Aorta (tissue), 5 donors: ENCODE measurements around the gene SLC2A11. TPM values are rescaled to one million over a fixed set of nuclear protein-coding genes. Genes with fewer than 3 reads are reported as not detected.
"Not testable (repeated sequence)": the region's sequence is repeated elsewhere in the genome, so short reads cannot be mapped to it uniquely, and the experiment has no call there.

Experiments used
- ATAC-seq: fragments of 200-7000 bp; cut with Tn5 transposase; one replicate; pipeline ENCODE4 v1.9.1; 2022; ENCODE audit warnings: moderate library complexity; ENCODE audit not compliant: low FRiP score
- DNase-seq, 2 donors: peaks; one replicate each; pipeline ENCODE4 v3.0.0-alpha.2; 2020
- H3K27ac ChIP-seq, 2 donors: one replicate each; pipeline ENCODE4 v1.5.1; 2013; ENCODE audit warnings: low read length in 2 of 2, mild to moderate bottlenecking in 2 of 2, moderate library complexity in 2 of 2, control low read depth in 1 of 2, inconsistent platforms in 1 of 2, low read depth in 1 of 2
- H3K27me3 ChIP-seq, 2 donors: one replicate each; pipeline ENCODE4 v1.6.1; 2013; ENCODE audit warnings: control low read depth in 1 of 2, low read length in 1 of 2, mild to moderate bottlenecking in 1 of 2, moderate library complexity in 1 of 2; ENCODE audit not compliant: insufficient read depth in 2 of 2, control insufficient read depth in 1 of 2
- H3K36me3 ChIP-seq, 2 donors: one replicate each; pipeline ENCODE4 v1.6.1; 2013; ENCODE audit warnings: control low read depth in 1 of 2, low read length in 1 of 2, mild to moderate bottlenecking in 1 of 2; ENCODE audit not compliant: insufficient read depth in 2 of 2, control insufficient read depth in 1 of 2
- H3K4me1 ChIP-seq, 2 donors: one replicate each; pipeline ENCODE4 v1.6.1; 2013; ENCODE audit warnings: low read length in 2 of 2, control low read depth in 1 of 2, mild to moderate bottlenecking in 1 of 2, moderate library complexity in 1 of 2; ENCODE audit not compliant: insufficient read depth in 2 of 2, control insufficient read depth in 1 of 2
- H3K4me3 ChIP-seq, 2 donors: one replicate each; pipeline ENCODE4 v1.5.1; 2013; ENCODE audit warnings: low read length in 2 of 2, control low read depth in 1 of 2, mild to moderate bottlenecking in 1 of 2
- H3K9me3 ChIP-seq: one replicate; pipeline ENCODE4 v1.6.1; 2013; ENCODE audit warnings: mild to moderate bottlenecking, low read length; ENCODE audit not compliant: control insufficient read depth
- WGBS, 2 donors: extraction: QIAGEN DNeasy Blood & Tissue Kit; methylation state at CpG; one replicate each; pipeline ENCODE4 v1.1.7; 2013; 5-methylcytosine and 5-hydroxymethylcytosine counted together
- intact Hi-C, 2 donors: fragments of 100-400 bp; cut with DNase I; formaldehyde crosslinking; loops; one replicate each; pipeline versions ENCODE4 v1.14.2 to v1.15.0; 2022
- polyA plus RNA-seq, 2 donors: library from polyadenylated mRNA; stranded (reverse); fragments of 200-250 nt; gene quantifications; one replicate each; pipeline ENCODE4 v1.2.3, GENCODE V29; 2013
- total RNA-seq, 2 donors: library from RNA; stranded (reverse); fragmentation: NEBNext Ultra II Directional; extraction: Animal tissue kit (Norgen Biotek cat#: 25700); gene quantifications; one replicate each; pipeline ENCODE4 v1.2.1, GENCODE V29; 2021
- donor health status: healthy with polysubstance abuse.
- donor health status: Bipolar disorder and iron deficiency.
- donor health status: DM: no; HTN: no; CAD: no.
- donor health status: DM: no; HTN: no; CAD: no.
- donor health status: DM: yes; HTN: yes; CAD: no.

The SLC2A11 gene
- total and polyA plus RNA-seq, 4 donors, result 4.8 to 16.7 (median 15.5) TPM

- Histone ChIP-seq H3K36me3 (peaks cover 0 to 2% of the 10 kb centered on the region in 2 donors), H3K9me3 (no peaks in the 10 kb centered on the region), H3K27ac (no peak overlapping the region), H3K4me1 (no peaks in the 10 kb centered on the region), H3K27me3 (no peaks in the 10 kb centered on the region), H3K4me3 (no peak overlapping the region)
- ATAC-seq (no peak), DNase-seq (peak in 1 of 2 donors; percentile 69)
- intact Hi-C loops, result loop anchor here in 1 of 2 donors (1.0 kb wide), 1 partner anchor 18 kb away; no protein-coding TSS in a partner anchor
- WGBS, 2 donors, result 94 to 95% methylated on average over 16 of the region's 16 CpGs
These were observed 38.0 kb downstream of the SLC2A11 start for GRCh38 chr22:23895599-23896144.

DNA sequence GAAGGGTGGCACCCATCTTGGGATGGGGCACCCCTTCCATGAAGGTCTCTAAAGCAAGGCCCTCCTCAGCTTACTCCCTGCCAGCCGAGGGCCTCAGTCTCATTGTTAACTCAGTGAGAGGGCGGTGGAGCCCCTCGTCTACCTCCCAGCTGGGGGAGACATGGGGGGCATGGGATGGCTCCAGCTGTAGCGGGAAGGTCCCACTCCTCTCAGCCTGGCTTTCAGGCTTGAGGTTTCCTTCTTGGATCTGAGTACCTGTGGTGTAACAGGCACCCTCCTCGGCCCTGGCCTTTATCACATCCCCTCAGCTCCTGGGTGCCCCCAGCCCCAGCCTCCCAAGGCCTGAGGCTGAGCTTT is 38.5 kb downstream of the SLC2A11 start:
- Histone ChIP-seq H3K4me1 (no peaks in the 10 kb centered on the region), H3K9me3 (no peaks in the 10 kb centered on the region), H3K4me3 (no peak overlapping the region), H3K36me3 (peaks cover 0 to 2% of the 10 kb centered on the region in 2 donors), H3K27ac (no peak overlapping the region), H3K27me3 (no peaks in the 10 kb centered on the region)
- intact Hi-C loops, result loop anchor here in 1 of 2 donors (1.0 kb wide), 1 partner anchor 17 kb away; no protein-coding TSS in a partner anchor
- ATAC-seq, result no peak
- DNase-seq, result peak in 1 of 2 donors; percentile 68
- 97 to 100% methylated on average over 5 of the region's 5 CpGs for WGBS, 2 donors

DNA sequence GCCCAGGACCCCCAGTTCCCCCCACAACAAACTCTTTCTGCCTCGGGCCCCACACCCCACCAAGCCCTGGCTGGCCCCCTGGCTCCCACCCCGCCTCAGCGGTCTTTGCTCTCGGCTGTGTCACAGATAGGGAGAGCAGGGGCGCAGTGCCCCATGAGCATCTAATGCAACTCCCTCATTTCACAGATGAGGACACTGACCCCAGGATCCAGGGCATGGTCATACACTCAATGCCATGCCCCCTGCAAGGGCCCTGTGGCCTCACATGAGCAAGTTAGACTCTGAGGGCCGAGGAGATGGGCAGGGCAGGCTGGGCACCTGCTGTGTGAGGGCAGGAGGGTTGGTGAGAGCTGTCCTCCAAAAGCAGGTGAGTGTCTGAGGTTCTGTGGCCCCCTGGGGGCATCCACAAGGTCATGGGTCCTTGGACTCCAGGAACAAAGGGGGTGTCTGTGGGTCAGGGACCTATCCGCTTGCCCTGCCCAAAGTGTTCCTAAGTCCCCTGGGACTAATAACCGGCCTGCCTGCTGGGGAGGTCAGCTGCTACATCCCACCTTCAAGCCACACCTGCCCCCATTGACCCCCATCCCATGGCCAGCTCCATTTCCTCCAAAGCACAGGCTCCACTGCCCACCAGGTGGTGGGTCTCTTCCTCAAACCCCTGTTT is 39.0 kb downstream of the SLC2A11 start:
- peak in 1 of 2 donors; percentile 46 for DNase-seq
- no peak for ATAC-seq
- Histone ChIP-seq H3K36me3 (peaks cover 0 to 2% of the 10 kb centered on the region in 2 donors), H3K4me1 (no peaks in the 10 kb centered on the region), H3K4me3 (no peak overlapping the region), H3K9me3 (no peaks in the 10 kb centered on the region), H3K27me3 (no peaks in the 10 kb centered on the region), H3K27ac (no peak overlapping the region)
- WGBS, 2 donors, result 89 to 92% methylated on average over 8 of the region's 8 CpGs
- intact Hi-C loops, result loop anchor here in 1 of 2 donors (1.0 kb wide), 1 partner anchor 17 kb away; no protein-coding TSS in a partner anchor

DNA sequence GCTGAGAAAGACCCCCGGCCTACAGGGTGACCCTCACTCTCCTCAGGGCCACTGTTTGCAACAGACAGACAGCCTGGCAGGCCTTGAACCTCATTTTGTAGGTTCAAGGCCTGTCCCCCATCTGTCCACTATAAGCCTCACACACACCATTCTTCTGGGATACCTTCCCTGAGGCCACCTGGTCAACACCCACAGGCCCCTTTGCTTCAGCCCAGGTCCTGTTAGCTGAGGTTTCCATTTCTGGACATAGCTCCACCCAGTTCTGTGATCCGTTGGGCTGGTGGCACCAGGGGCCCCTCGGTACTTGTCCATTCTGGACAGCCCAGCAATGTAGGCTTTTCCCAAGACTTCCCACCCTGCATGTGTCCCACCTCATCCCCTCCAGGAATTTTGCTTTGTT is 39.6 kb downstream of the SLC2A11 start:
- Histone ChIP-seq H3K27ac (no peak overlapping the region), H3K9me3 (no peaks in the 10 kb centered on the region), H3K4me3 (no peak overlapping the region), H3K27me3 (no peaks in the 10 kb centered on the region), H3K4me1 (no peaks in the 10 kb centered on the region), H3K36me3 (peaks cover 0 to 2% of the 10 kb centered on the region in 2 donors)
- intact Hi-C loops, result no loop called here
- WGBS, 2 donors, result 88 to 89% methylated on average over 3 of the region's 3 CpGs
- ATAC-seq, result no peak
- DNase-seq, result no peak

DNA sequence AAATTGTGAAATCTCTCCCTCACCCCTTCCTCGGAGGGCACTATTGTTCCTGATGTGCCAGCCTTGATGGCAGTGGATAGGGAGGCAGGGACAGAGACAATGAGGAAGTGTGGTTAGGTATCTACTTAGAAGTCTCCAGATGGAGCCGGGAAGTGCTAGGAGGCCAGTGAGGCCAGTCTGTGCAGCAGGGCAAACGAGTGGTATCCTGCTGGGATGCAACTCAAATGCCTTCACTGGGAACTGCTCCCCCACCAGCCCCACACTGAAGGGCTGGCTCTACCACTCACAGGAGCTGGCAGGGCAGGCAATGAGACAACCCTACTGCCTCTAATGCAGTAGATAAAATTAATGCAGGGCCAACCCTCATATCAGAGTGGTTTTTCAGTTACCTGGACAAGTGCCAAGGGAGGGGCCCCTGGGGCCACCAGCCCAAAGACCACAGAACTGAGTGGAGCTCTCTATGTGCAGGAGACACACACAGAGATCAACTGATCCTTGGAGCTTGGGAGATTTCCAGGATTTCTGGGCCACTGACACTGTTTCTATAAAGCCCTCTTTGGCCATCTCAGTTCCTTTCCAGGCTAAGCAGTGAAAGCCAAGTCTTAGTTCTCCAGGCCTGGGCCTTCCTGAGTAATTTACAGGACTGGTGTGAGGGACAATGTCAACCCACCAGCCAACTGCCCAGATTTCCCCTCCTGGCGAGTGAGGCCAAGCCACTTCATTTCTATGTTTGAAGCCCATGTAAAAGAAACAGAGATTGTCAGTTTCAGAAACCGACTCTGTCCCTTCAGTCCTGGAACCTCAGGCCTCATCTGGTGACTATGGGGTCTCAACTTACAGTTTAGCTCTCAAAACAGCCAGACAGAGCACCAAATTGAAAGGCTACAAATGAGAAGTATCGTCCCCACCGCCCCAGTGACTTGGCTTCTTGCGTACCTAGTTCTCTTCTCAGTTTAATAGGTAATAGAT is 40.6 kb downstream of the SLC2A11 start:
- Histone ChIP-seq H3K36me3 (peaks cover 0 to 2% of the 10 kb centered on the region in 2 donors), H3K27me3 (no peaks in the 10 kb centered on the region), H3K27ac (no peak overlapping the region), H3K9me3 (no peaks in the 10 kb centered on the region), H3K4me3 (no peak overlapping the region), H3K4me1 (no peaks in the 10 kb centered on the region)
- WGBS, 2 donors, result 53 to 59% methylated on average over 8 of the region's 8 CpGs
- no peak for DNase-seq
- intact Hi-C loops, result no loop called here
- ATAC-seq, result no peak

DNA sequence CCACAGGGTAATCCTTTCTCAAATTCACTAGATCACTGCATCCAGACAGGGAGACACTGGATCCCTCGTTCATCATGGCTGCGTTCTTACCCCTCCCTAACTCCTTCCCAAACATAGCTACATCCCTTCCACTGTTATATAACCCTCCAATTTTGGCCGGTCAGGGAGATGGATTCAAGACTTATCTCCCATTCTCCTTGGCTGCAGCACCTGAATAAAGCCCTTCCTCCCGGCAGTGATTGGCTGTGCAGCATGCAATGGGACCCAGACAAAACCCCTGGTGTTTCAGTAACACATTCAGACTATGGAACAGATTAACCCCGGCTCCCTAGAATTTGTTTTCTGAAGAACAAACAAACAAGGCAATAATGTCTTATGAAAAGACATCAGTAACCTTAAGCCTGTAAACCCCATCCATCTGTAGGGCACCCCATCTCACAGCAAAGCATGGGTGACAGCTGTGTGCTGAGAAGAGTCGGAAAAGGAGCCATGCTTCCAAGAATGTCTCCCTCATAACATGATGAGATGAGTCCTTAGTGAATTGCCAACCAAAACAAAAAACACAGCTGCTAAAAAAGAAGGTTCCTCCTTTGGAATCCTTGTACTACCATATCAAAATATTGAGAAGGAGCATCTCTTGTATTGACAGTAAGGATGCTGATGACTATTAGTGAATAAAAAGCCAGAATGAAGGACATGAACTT is 41.5 kb downstream of the SLC2A11 start:
- Histone ChIP-seq H3K9me3 (no peaks in the 10 kb centered on the region), H3K4me3 (no peak overlapping the region), H3K27ac (no peak overlapping the region), H3K36me3 (peaks cover 0 to 2% of the 10 kb centered on the region in 2 donors), H3K4me1 (no peaks in the 10 kb centered on the region), H3K27me3 (no peaks in the 10 kb centered on the region)
- intact Hi-C loops, result no loop called here
- no peak for DNase-seq
- WGBS, 2 donors, result 77 to 81% methylated on average over 6 of the region's 6 CpGs
- no peak for ATAC-seq

GRCh38 chr22:23900227-23900626 is 42.6 kb downstream of the SLC2A11 start:
- H3K9me3 ChIP-seq, H3K4me3 ChIP-seq, H3K4me1 ChIP-seq, intact Hi-C loops, ATAC-seq, H3K27me3 ChIP-seq, H3K36me3 ChIP-seq, DNase-seq, H3K27ac ChIP-seq: not testable (repeated sequence)
- 92 to 93% methylated on average over 4 of the region's 4 CpGs for WGBS, 2 donors

DNA sequence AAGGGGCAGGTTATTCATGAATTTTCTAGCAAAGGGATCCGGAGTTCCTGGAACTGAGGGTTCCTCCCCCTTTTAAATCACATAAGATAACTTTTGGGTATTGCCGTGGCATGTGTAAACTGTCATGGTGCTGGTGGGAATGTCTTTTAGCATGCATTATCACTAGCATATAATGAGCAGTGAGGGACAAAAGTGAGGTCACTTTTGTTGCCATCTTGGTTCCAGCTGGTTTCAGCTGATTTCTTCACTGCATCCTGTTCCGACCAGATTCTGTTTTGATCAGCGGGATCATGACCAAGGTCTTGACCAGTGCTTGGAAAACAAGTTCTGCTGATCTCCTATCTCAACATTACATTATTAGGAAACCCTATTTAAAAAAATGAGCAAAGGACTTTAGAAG is 43.9 kb downstream of the SLC2A11 start:
- no peaks in the 10 kb centered on the region for H3K27me3 ChIP-seq
- H3K4me3 ChIP-seq, result no peak overlapping the region
- no peaks in the 10 kb centered on the region for H3K4me1 ChIP-seq
- H3K9me3 ChIP-seq, result no peaks in the 10 kb centered on the region
- H3K36me3 ChIP-seq, result peaks cover 0 to 2% of the 10 kb centered on the region in 2 donors
- no peak for ATAC-seq
- WGBS, 2 donors, result 88 to 90% methylated on average over 4 of the region's 4 CpGs
- intact Hi-C loops, result no loop called here
- no peak for DNase-seq
- no peak overlapping the region for H3K27ac ChIP-seq
